ENCODE results near the gene SLC5A4. TPM values are rescaled to one million over a fixed set of nuclear protein-coding genes. Genes with fewer than 3 reads are reported as not detected.

Gene SLC5A4
- total RNA-seq, 2 experiments from 2014 or later, result not detected

DNA sequence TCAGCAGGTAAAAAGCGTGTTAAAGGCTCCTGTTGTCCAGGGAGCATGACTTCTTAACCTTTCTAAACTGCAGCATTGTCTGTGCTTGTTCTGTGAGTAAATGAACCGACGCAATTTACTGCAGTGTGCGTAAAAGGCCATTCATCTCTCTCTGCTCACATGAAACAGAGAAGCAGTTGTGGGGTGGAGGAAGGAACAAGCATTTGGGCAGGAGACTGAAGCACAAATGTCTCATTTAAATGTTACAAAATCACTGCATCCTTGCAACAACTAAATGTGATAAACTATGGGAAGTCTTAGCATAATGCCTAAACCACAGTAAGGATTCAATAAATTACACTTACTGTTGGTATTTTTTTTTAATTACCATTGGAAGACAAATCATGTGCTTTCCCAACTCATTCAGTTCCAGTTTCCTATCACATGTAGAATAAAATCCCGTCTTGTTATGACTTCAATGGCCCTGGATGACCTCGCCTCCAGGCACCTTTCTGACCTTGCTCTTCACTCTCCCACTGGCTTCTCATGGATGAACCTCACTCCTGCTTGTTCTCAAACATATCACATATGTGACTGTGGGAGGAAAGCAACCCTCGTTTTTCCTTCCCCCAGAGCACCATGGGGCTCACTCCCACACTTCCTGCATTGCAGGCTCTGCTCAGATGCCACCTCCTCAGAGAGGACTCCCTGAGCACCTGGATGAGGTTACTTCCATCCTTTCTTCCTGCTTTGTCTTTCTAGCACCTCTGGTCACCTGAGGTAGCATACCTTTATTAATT lies 28.6 kb downstream of the SLC5A4 start:
- Mint-ChIP-seq H3K9me3 (no peaks in the 10 kb centered on the region), H3K27ac (no peak overlapping the region), H3K4me1 (ENCODE audit: low read depth) (no peaks in the 10 kb centered on the region), H3K27me3 (ENCODE audit: low read depth) (peaks cover 6% of the 10 kb centered on the region), H3K36me3 (ENCODE audit: low read depth) (no peaks in the 10 kb centered on the region), H3K4me3 (no peak overlapping the region)
- no peak for DNase-seq
- CTCF ChIA-PET, result no interaction called here
- intact Hi-C loops (cut with micrococcal nuclease), result no loop called here

DNA sequence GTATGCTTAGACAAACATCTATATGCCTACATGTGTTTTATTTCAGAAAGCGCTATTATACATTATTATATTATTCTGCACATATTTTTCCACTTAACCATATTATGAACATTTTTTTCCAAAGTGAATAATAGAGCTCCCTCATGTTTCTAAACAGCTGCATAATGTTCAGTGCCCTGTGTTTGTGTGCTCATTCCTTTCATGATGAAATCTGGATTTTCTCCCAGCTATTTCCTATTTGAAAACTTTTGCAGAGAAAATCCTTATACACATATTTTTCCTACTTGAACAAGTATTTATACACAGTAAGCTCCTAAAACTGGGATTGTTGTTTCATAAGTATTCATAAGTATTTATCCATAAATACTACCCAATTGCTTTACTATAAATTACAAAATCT lies 32.2 kb downstream of the SLC5A4 start:
- no peak overlapping the region for H3K27ac Mint-ChIP-seq
- H3K4me3 Mint-ChIP-seq, result no peak overlapping the region

DNA sequence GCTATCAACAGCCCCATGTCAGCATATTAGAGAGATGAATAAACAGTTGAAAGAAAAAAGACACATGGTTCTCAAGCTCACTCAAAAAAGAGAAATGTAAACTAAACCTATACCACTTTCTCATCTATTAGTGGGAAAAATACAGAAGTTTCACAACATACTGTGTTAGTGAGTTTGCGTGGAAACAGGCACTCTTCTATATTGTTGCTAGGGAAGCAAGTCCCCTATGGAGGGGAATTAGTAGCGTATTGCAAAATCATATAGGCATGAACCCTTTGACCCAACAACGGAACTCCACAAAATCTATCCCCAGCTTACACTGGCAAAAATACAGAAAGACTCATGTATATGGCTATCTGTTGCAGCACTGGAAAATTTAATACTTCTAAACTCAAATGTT lies 36.1 kb downstream of the SLC5A4 start:
- no peak overlapping the region for H3K4me3 Mint-ChIP-seq
- DNase-seq, result no peak
- H3K9me3 Mint-ChIP-seq, result no peaks in the 10 kb centered on the region
- CTCF ChIA-PET, result interaction anchor here (0.8 kb wide), 1 partner anchor 248 kb away, joined by 3 read pairs; no protein-coding TSS in a partner anchor
- H3K4me1 Mint-ChIP-seq (ENCODE audit: low read depth), result no peaks in the 10 kb centered on the region
- peaks cover 12% of the 10 kb centered on the region for H3K27me3 Mint-ChIP-seq (ENCODE audit: low read depth)
- no peak overlapping the region for H3K27ac Mint-ChIP-seq
- H3K36me3 Mint-ChIP-seq (ENCODE audit: low read depth), result no peaks in the 10 kb centered on the region
- intact Hi-C loops (cut with micrococcal nuclease), result no loop called here

More for the DNA sequence above, 32.2 kb downstream of the SLC5A4 start:
- Mint-ChIP-seq H3K9me3 (no peaks in the 10 kb centered on the region), H3K4me1 (ENCODE audit: low read depth) (no peaks in the 10 kb centered on the region), H3K36me3 (ENCODE audit: low read depth) (no peaks in the 10 kb centered on the region), H3K27me3 (ENCODE audit: low read depth) (peaks cover 6% of the 10 kb centered on the region)
- intact Hi-C loops (cut with micrococcal nuclease), result no loop called here
- CTCF ChIA-PET, result interaction anchor here (0.6 to 0.9 kb wide), 3 partner anchors 13 to 361 kb away, joined by 3 to 5 read pairs (median 3); no protein-coding TSS in a partner anchor
- DNase-seq, result no peak

DNA sequence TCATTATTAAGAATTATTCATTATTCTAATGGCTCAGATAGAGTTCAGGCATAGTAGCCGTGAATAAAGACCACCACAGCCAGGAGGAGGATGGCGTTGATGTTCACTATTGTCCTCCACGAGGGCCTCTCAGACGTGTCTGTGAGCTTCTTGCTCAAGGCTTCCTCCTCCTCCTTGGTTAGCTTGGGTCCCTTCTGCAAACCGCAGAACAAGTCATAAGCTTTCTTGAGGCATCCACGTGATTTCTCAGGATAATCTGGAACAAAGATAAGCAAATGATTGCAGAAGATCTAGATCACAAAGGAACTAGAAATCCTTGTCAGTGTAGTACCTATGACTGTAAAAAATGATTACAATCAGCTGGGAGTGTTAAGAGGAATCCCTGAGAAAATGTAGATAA lies 36.7 kb downstream of the SLC5A4 start:
- Mint-ChIP-seq H3K4me3 (no peak overlapping the region), H3K4me1 (ENCODE audit: low read depth) (no peaks in the 10 kb centered on the region), H3K27me3 (ENCODE audit: low read depth) (peaks cover 10% of the 10 kb centered on the region), H3K27ac (no peak overlapping the region), H3K9me3 (no peaks in the 10 kb centered on the region), H3K36me3 (ENCODE audit: low read depth) (no peaks in the 10 kb centered on the region)
- intact Hi-C loops (cut with micrococcal nuclease), result no loop called here
- CTCF ChIA-PET, result interaction anchor here (0.8 kb wide), 1 partner anchor 248 kb away, joined by 3 read pairs; no protein-coding TSS in a partner anchor
- no peak for DNase-seq

DNA sequence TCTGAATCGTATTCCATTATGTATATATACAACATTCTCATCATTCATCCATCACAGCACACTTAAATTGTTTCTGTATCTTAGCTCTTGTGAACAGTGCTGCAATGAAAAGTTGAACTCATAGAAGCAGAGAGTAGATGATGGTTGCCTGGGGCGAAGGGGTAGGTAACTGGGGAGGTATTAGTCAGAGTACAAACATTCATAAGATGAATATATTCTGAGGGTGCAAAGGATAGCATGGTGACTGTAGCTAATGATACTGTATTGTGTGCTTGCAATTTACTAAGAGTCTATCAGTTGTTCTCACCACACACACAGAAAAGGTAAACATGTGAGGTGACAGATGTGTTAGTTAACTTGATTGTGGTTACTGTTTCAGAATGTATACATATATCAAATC lies 37.7 kb downstream of the SLC5A4 start:
- no peaks in the 10 kb centered on the region for H3K4me1 Mint-ChIP-seq (ENCODE audit: low read depth)

DNA sequence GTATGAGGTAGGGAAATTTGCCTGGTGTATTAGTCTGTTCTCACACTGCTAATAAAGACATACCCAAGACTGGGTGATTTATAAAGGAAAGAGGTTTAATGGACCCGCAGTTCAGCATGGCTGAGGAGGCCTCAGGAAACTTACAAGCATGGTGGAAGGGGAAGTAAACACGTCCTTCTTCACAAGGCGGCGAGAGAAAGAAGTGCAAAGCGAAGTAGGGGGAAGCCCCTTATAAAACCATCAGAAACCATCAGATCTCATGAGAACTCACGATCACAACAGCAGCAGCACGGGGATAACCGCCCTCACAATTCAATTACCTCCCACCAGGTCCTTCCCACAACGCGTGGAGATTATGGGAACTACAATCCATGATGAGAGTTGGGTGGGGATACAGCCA lies 38.2 kb downstream of the SLC5A4 start:
- H3K4me3 Mint-ChIP-seq, result no peak overlapping the region
- intact Hi-C loops (cut with micrococcal nuclease), result no loop called here
- H3K27me3 Mint-ChIP-seq (ENCODE audit: low read depth), result peaks cover 9% of the 10 kb centered on the region
- H3K27ac Mint-ChIP-seq, result no peak overlapping the region
- DNase-seq, result no peak
- no peaks in the 10 kb centered on the region for H3K4me1 Mint-ChIP-seq (ENCODE audit: low read depth)
- no peaks in the 10 kb centered on the region for H3K36me3 Mint-ChIP-seq (ENCODE audit: low read depth)
- CTCF ChIA-PET, result interaction anchor here (1.1 kb wide), 1 partner anchor 15 kb away, joined by 3 read pairs; no protein-coding TSS in a partner anchor
- no peaks in the 10 kb centered on the region for H3K9me3 Mint-ChIP-seq

More for the DNA sequence above, 37.7 kb downstream of the SLC5A4 start:
- H3K36me3 Mint-ChIP-seq (ENCODE audit: low read depth), result no peaks in the 10 kb centered on the region
- no peak overlapping the region for H3K4me3 Mint-ChIP-seq
- H3K9me3 Mint-ChIP-seq, result no peaks in the 10 kb centered on the region
- intact Hi-C loops (cut with micrococcal nuclease), result no loop called here
- peaks cover 9% of the 10 kb centered on the region for H3K27me3 Mint-ChIP-seq (ENCODE audit: low read depth)
- no peak overlapping the region for H3K27ac Mint-ChIP-seq
- CTCF ChIA-PET, result interaction anchor here (1.1 kb wide), 1 partner anchor 15 kb away, joined by 3 read pairs; no protein-coding TSS in a partner anchor
- DNase-seq, result no peak

DNA sequence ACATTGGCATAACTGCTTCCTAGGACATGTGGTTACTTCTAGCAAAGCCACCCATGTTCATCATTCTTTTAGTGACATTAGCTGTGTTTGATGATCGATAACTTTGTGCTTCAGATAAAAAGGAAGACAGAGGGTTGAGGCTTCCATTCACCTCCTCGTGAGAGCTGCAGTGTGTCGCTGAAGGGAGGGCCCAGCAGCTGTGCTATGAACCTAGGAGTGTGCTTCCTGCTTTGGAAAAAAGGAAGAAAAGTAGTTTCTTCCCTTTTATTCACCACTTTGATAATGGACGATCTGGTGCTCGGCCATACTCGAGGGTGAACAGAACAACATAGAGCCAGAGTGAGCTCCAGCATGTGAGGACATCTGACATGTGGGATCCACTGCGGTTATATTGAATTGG lies 44.1 kb downstream of the SLC5A4 start:
- DNase-seq, result no peak
- intact Hi-C loops (cut with micrococcal nuclease), result no loop called here

DNA sequence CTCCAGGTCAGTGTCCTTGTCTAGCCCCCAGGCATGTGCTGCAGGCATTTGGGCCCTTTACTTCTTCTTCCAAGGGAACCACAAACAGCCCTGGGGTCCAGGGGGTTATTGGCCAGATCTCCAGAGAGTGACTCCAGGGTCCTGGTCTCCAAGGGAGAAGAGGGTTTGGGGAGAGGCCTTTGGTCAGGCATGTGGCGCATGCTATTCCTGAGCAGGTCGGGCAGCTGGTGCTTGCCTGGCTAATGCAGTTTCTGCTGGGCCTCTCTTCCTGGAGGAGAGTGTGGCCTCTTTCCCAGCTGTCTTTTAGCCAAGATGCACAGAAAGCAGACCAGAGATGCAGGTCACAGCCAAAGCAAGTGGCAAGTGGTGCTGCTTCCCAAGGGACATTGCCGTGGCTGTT lies 46.5 kb downstream of the SLC5A4 start:
- Mint-ChIP-seq H3K36me3 (ENCODE audit: low read depth) (no peaks in the 10 kb centered on the region), H3K9me3 (no peaks in the 10 kb centered on the region), H3K4me1 (ENCODE audit: low read depth) (peaks cover 8% of the 10 kb centered on the region), H3K27me3 (ENCODE audit: low read depth) (peaks cover 9% of the 10 kb centered on the region), H3K4me3 (no peak overlapping the region), H3K27ac (no peak overlapping the region)
- CTCF ChIA-PET, result no interaction called here
- no peak for DNase-seq
- intact Hi-C loops (cut with micrococcal nuclease), result no loop called here

More for the DNA sequence above, 44.1 kb downstream of the SLC5A4 start:
- H3K36me3 Mint-ChIP-seq (ENCODE audit: low read depth), result no peaks in the 10 kb centered on the region
- CTCF ChIA-PET, result interaction anchor here (0.6 to 0.8 kb wide), 2 partner anchors 240 to 258 kb away, joined by 3 read pairs; no protein-coding TSS in a partner anchor
- peaks cover 2% of the 10 kb centered on the region for H3K4me1 Mint-ChIP-seq (ENCODE audit: low read depth)
- no peaks in the 10 kb centered on the region for H3K9me3 Mint-ChIP-seq
- peaks cover 4% of the 10 kb centered on the region for H3K27me3 Mint-ChIP-seq (ENCODE audit: low read depth)
- no peak overlapping the region for H3K4me3 Mint-ChIP-seq
- H3K27ac Mint-ChIP-seq, result no peak overlapping the region

DNA sequence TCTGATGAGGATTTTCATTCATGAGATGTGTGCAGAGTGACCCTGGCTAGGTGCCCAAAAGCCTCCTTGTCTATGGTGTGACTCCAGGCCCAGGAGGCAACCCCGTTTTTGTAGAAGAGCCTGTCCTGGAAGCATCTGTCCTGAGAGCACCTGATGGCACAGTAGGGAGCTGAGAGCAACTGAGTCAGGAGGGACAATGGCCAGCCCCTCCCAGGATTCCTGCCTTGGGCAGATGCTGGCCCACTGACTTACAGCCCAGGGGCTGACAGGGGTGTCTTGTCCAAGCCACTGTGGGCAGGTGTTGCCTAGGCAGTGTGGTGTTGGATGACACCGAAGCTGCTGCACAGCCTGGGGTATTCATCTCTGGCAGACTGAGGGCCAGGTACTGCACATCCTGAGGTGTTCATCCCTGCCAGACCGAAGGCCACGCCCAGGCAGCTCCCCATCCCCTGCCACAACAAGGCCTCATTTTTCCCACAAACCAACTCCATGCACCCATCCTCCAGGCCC lies 47.1 kb downstream of the SLC5A4 start:
- CTCF ChIA-PET, result no interaction called here
- no peaks in the 10 kb centered on the region for H3K36me3 Mint-ChIP-seq (ENCODE audit: low read depth)
- peaks cover 15% of the 10 kb centered on the region for H3K4me1 Mint-ChIP-seq (ENCODE audit: low read depth)
- no peak overlapping the region for H3K27ac Mint-ChIP-seq
- no peak for DNase-seq
- no peak overlapping the region for H3K4me3 Mint-ChIP-seq
- no peaks in the 10 kb centered on the region for H3K9me3 Mint-ChIP-seq
- H3K27me3 Mint-ChIP-seq (ENCODE audit: low read depth), result peaks cover 15% of the 10 kb centered on the region
- intact Hi-C loops (cut with micrococcal nuclease), result loop anchor here (1.0 to 2.0 kb wide), 4 partner anchors 65 to 265 kb away; no protein-coding TSS in a partner anchor

DNA sequence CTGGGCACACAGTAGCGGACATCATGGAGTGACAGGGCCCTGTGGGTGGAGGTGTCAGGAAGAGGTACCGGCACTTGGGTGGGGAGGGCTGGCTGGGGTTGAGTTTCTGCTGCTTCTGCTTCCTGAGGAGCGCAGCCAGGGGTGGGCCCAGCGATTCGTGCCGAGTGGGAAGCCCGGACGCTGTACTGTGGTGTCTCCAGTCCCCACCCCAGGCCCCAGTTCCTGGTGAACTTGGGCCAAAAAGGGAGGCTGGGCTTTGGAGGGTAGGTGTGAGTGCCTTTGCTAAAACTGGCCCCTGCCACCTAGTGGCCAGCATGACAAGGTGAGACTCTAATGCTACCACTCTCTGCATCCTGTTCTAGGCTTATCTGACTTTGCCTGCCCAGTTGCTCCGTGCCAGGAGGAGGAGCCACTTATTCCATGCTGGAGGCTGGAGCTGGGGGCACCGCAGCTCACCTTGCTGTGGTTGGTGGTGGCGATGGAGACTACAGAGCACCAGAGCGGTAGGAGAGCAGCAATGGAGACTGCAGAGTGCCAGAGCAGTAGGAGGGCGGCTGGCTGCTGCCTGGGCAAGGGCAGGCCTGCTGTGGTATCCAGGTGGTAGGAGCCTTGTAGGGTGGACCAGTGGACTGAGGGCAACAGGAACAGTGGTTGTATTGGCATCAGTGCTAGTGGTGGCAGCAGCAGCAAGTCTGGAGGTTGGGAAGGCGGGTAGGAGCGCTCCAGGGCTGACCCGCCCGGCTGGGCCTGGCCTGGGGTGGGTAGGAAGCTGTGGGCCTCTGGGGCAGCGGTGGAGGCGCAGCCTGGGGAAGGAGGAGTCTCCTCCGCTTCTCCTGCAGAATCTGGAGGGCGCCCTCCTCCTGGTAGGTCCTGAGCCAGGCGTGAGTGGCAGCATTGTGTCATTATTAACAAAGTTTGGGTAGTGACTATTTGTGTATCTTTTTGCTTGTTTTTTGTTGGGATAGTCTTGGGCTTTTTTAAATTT lies 48.1 kb downstream of the SLC5A4 start:
- peak; percentile 50 for DNase-seq
- CTCF ChIA-PET, result no interaction called here
- Mint-ChIP-seq H3K27me3 (ENCODE audit: low read depth) (peaks cover 17% of the 10 kb centered on the region), H3K36me3 (ENCODE audit: low read depth) (no peaks in the 10 kb centered on the region), H3K4me1 (ENCODE audit: low read depth) (peaks cover 24% of the 10 kb centered on the region), H3K27ac (no peak overlapping the region), H3K9me3 (no peaks in the 10 kb centered on the region), H3K4me3 (no peak overlapping the region)
- intact Hi-C loops (cut with micrococcal nuclease), result loop anchor here (1.0 to 2.0 kb wide), 4 partner anchors 64 to 266 kb away; no protein-coding TSS in a partner anchor

DNA sequence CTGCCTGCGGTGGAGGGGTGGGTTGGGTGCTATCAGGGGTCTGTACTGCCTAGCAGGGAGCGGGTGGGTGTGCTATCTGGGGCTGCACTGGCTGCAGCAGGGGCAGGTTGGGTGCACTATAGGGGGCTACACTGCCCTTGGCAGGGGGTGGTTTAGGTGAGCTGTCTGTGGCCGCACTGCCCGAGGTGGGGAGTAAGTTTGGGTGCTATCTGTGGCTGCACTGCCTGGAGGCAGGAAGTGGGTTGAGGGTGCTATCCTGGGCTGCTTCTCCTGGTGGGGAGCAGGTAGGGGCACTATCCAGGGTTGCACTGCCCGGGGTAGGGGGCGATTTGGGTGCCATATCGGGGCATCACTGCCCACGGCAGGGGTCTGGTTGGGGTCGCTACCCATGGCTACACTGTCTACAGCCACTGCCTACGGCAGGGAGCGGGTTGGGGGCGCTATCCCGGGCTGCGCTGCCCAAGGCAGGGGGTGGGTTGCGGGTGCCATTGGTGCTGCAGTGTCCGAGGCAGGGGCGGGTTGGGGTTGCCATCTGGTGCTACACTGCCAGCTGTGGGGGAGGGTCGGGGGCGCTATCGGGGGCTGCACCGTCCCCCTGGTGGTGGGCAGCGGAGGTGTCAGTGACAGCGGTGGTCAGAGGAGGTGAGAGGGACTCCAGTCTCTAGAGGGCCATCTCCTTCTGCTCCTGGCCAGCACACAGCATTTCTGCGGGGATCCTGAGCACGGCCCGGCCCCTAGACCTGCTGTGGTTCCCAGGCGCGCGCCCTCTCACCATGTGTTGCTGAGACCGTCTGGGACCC lies 49.0 kb downstream of the SLC5A4 start:
- intact Hi-C loops (cut with micrococcal nuclease), result loop anchor here (2.0 kb wide), 1 partner anchor 63 kb away; no protein-coding TSS in a partner anchor
- CTCF ChIA-PET, result no interaction called here
- Mint-ChIP-seq H3K27me3 (ENCODE audit: low read depth) (peaks cover 17% of the 10 kb centered on the region), H3K4me3 (no peak overlapping the region), H3K4me1 (ENCODE audit: low read depth) (peaks cover 28% of the 10 kb centered on the region), H3K9me3 (no peaks in the 10 kb centered on the region), H3K27ac (no peak overlapping the region), H3K36me3 (ENCODE audit: low read depth) (no peaks in the 10 kb centered on the region)
- DNase-seq, result no peak

All from activated naive CD4-positive, alpha-beta T cell treated with anti-CD3 and anti-CD28 coated beads for 36 hours (primary cell).